Neural progenitor cell (in vitro differentiated cells): Measurements from ENCODE around the gene CCDC18. TPM values are rescaled to one million over a fixed set of nuclear protein-coding genes. Genes with fewer than 3 reads are reported as not detected.

Source experiments
- DNase-seq: peaks from one replicate; pipeline ENCODE4 v3.0.0-alpha.2; 2016; ENCODE audit warnings: low spot score
- H2AFZ ChIP-seq: fragments of 200-600 bp; sonication (generic); replicated peaks from 2 replicates; pipeline ENCODE4 v1.6.1; 2016; ENCODE audit warnings: antibody characterized with exemption
- H3F3A ChIP-seq: fragments of 200-600 bp; sonication (generic); 2 replicates; pipeline ENCODE4 v1.6.1; 2016; ENCODE audit warnings: antibody characterized with exemption, low read depth
- H3K27ac ChIP-seq: fragments of 200-600 bp; sonication (generic); 2 replicates; pipeline ENCODE4 v1.5.1; 2016; ENCODE audit warnings: mild to moderate bottlenecking
- H3K27me3 ChIP-seq: fragments of 200-600 bp; sonication (generic); 2 replicates; pipeline ENCODE4 v1.6.1; 2016; ENCODE audit warnings: mild to moderate bottlenecking, moderate library complexity
- H3K36me3 ChIP-seq: fragments of 200-600 bp; sonication (generic); 2 replicates; pipeline ENCODE4 v1.5.1; 2016
- H3K4me1 ChIP-seq: fragments of 200-600 bp; sonication (generic); 2 replicates; pipeline ENCODE4 v1.6.1; 2016; ENCODE audit warnings: mixed run types
- H3K4me2 ChIP-seq: fragments of 200-600 bp; sonication (generic); 2 replicates; pipeline ENCODE4 v1.6.1; 2016
- H3K4me3 ChIP-seq: fragments of 200-600 bp; sonication (generic); 2 replicates; pipeline ENCODE4 v1.5.1; 2016
- H3K79me2 ChIP-seq: fragments of 200-600 bp; sonication (generic); 2 replicates; pipeline ENCODE4 v1.6.1; 2016; ENCODE audit warnings: low read depth
- H3K9ac ChIP-seq: fragments of 200-600 bp; sonication (generic); 2 replicates; pipeline ENCODE4 v1.6.1; 2016
- H3K9me3 ChIP-seq: fragments of 200-600 bp; sonication (generic); 2 replicates; pipeline ENCODE4 v1.5.1; 2016; ENCODE audit warnings: low read depth
- H4K20me1 ChIP-seq: fragments of 200-600 bp; sonication (generic); 2 replicates; pipeline ENCODE4 v1.6.1; 2016; ENCODE audit warnings: low read depth
- H3K27ac Mint-ChIP-seq: 3 replicates; pipeline ENCODE4 v1.8.0; 2021; ENCODE audit warnings: mixed read lengths
- H3K27me3 Mint-ChIP-seq: 2 replicates; pipeline ENCODE4 v1.8.0; 2022; ENCODE audit warnings: low read depth, mild to moderate bottlenecking, inconsistent platforms, moderate library complexity, mixed read lengths; ENCODE audit not compliant: insufficient read depth
- H3K36me3 Mint-ChIP-seq: 3 replicates; pipeline ENCODE4 v1.8.0; 2021; ENCODE audit warnings: mixed read lengths
- H3K4me1 Mint-ChIP-seq: 3 replicates; pipeline ENCODE4 v1.8.0; 2021; ENCODE audit warnings: mixed read lengths
- H3K4me3 Mint-ChIP-seq: 3 replicates; pipeline ENCODE4 v1.8.0; 2021; ENCODE audit warnings: mild to moderate bottlenecking, moderate library complexity, mixed read lengths
- H3K9me3 Mint-ChIP-seq: 3 replicates; pipeline ENCODE4 v1.8.0; 2020; ENCODE audit warnings: mixed read lengths
- EZH2 ChIP-seq: fragments of 200-600 bp; sonication (generic); IDR thresholded peaks from 2 replicates; pipeline ENCODE4 v1.6.1; 2017; ENCODE audit warnings: antibody characterized with exemption, mild to moderate bottlenecking, moderate library complexity
- EZH2phosphoT487 ChIP-seq: fragments of 200-600 bp; sonication (generic); IDR thresholded peaks from 2 replicates; pipeline ENCODE4 v1.6.1; 2017; ENCODE audit warnings: antibody characterized with exemption
- total RNA-seq: library from RNA; depleted of rRNA; stranded (reverse); fragments of >200 nt; gene quantifications from 2 replicates; pipeline ENCODE4 v1.2.3, GENCODE V29; 2015; ENCODE audit warnings: low replicate concordance
- TF ChIP-seq, protein P1 (sequence below): fragments of 200-600 bp; sonication (generic); IDR thresholded peaks from 2 replicates; pipeline ENCODE4 v1.5.1; 2017; ENCODE audit warnings: antibody characterized with exemption, mild to moderate bottlenecking

CCDC18 gene
- total RNA-seq, 1 donor from 2014 or later = 54.4 TPM

DNA sequence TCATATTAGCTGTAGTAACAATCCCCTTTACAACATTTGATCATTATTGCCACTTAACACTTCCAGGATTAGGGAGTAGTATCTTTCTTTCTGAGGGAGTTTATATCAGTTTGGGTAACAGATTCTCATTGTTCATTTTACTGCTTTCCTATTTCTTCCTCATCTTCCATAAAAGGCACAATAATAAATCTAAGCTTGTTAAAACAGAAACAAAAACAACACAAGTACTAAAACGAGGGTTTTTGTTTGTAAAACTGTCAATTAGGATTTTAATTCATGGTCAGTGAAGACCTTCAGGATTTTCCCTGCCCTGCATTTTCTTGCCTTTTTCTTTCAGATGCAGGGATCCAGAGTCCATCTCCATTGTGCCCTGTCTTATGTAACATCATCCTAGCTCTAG lies 29.8 kb upstream of the CCDC18 start:
- Histone ChIP-seq H3K9me3 (no peaks in the 10 kb centered on the region), H3K9ac (no peak overlapping the region), H3K27me3 (no peaks in the 10 kb centered on the region), H3K36me3 (peaks cover 10% of the 10 kb centered on the region), H3K79me2 (no peaks in the 10 kb centered on the region), H3K4me3 (no peak overlapping the region), H3K4me2 (no peak overlapping the region), H2AFZ (no peak overlapping the region), H3F3A (peaks cover 27% of the 10 kb centered on the region), H3K27ac (no peak overlapping the region), H3K4me1 (no peaks in the 10 kb centered on the region), H4K20me1 (no peaks in the 10 kb centered on the region)
- Mint-ChIP-seq H3K4me1 (no peaks in the 10 kb centered on the region), H3K27me3 (peaks cover 4% of the 10 kb centered on the region), H3K36me3 (peaks cover 15% of the 10 kb centered on the region), H3K9me3 (no peaks in the 10 kb centered on the region), H3K27ac (no peak overlapping the region), H3K4me3 (no peak overlapping the region)
- no peak for TF ChIP-seq EZH2
- no peak for TF ChIP-seq EZH2phosphoT487
- TF ChIP-seq, protein P1, sequence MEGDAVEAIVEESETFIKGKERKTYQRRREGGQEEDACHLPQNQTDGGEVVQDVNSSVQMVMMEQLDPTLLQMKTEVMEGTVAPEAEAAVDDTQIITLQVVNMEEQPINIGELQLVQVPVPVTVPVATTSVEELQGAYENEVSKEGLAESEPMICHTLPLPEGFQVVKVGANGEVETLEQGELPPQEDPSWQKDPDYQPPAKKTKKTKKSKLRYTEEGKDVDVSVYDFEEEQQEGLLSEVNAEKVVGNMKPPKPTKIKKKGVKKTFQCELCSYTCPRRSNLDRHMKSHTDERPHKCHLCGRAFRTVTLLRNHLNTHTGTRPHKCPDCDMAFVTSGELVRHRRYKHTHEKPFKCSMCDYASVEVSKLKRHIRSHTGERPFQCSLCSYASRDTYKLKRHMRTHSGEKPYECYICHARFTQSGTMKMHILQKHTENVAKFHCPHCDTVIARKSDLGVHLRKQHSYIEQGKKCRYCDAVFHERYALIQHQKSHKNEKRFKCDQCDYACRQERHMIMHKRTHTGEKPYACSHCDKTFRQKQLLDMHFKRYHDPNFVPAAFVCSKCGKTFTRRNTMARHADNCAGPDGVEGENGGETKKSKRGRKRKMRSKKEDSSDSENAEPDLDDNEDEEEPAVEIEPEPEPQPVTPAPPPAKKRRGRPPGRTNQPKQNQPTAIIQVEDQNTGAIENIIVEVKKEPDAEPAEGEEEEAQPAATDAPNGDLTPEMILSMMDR = no peak
- DNase-seq = no peak

DNA sequence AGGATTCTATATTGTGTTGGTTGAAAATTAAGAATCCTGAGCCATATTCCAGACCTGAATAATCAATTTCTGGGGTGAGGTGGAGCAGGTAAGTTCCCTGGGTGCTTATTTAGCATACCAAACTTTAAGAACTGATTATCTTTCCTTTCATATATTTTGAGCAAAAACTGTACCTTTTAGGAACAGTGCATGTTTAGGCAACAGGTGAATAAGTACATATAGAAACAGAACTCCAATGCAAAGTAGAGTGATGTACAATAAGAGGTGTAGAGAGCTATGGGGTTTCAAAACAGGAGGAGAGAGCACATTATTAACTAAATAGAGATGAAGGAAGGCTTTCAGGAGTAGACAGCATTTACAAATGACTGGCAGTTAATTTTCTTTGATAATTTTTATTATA lies 29.1 kb upstream of the CCDC18 start:
- Histone ChIP-seq H4K20me1 (no peaks in the 10 kb centered on the region), H3K4me2 (no peak overlapping the region), H3K4me3 (no peak overlapping the region), H3F3A (peaks cover 31% of the 10 kb centered on the region), H3K79me2 (no peaks in the 10 kb centered on the region), H2AFZ (no peak overlapping the region), H3K9ac (no peak overlapping the region), H3K27ac (no peak overlapping the region), H3K27me3 (no peaks in the 10 kb centered on the region), H3K36me3 (peaks cover 15% of the 10 kb centered on the region), H3K9me3 (no peaks in the 10 kb centered on the region), H3K4me1 (no peaks in the 10 kb centered on the region)
- TF ChIP-seq, protein P1 = no peak
- TF ChIP-seq EZH2phosphoT487 (no peak), EZH2 (no peak)
- peaks cover 2% of the 10 kb centered on the region for H3K27me3 Mint-ChIP-seq
- no peaks in the 10 kb centered on the region for H3K4me1 Mint-ChIP-seq
- DNase-seq = no peak
- H3K9me3 Mint-ChIP-seq = no peaks in the 10 kb centered on the region
- H3K4me3 Mint-ChIP-seq = no peak overlapping the region
- peaks cover 15% of the 10 kb centered on the region for H3K36me3 Mint-ChIP-seq
- no peak overlapping the region for H3K27ac Mint-ChIP-seq

DNA sequence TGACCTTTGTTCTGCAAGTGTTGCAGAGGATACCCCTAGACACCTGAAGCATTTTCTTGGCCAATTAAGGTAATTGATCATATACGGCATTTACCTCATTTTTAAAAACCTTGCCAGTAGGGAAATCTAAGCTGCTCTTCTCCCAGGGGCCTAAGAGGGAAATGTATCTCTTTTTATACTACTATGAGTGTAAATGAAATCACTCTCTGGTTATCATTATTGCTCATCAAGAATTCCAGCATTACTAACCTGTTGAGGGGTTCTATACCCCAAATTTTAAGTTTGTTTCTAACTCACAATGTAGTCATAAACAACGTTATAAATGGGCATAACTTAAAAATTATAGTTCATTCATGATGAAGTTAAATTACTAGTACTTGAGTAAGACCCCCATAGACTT lies 27.7 kb upstream of the CCDC18 start:
- Mint-ChIP-seq H3K9me3 (no peaks in the 10 kb centered on the region), H3K27me3 (peaks cover 2% of the 10 kb centered on the region), H3K27ac (no peak overlapping the region), H3K4me3 (no peak overlapping the region), H3K4me1 (no peaks in the 10 kb centered on the region), H3K36me3 (peaks cover 12% of the 10 kb centered on the region)
- Histone ChIP-seq H3K36me3 (peaks cover 15% of the 10 kb centered on the region), H3K27me3 (no peaks in the 10 kb centered on the region), H3K4me2 (no peak overlapping the region), H2AFZ (no peak overlapping the region), H3K9ac (no peak overlapping the region), H4K20me1 (no peaks in the 10 kb centered on the region), H3K9me3 (no peaks in the 10 kb centered on the region), H3F3A (peaks cover 22% of the 10 kb centered on the region), H3K27ac (no peak overlapping the region), H3K4me1 (no peaks in the 10 kb centered on the region), H3K4me3 (no peak overlapping the region), H3K79me2 (no peaks in the 10 kb centered on the region)
- no peak for TF ChIP-seq EZH2
- no peak for TF ChIP-seq EZH2phosphoT487
- TF ChIP-seq, protein P1 = no peak
- no peak for DNase-seq
